Skeletal muscle tissue (tissue), 4 donors: ENCODE results near the gene MTHFD1L. TPM values are rescaled to one million over a fixed set of nuclear protein-coding genes. Genes with fewer than 3 reads are reported as not detected.

Experiments
- H3K27ac ChIP-seq: one replicate; pipeline ENCODE4 v1.7.0; 2013; ENCODE audit warnings: mild to moderate bottlenecking, low read depth, low read length, inconsistent platforms
- H3K27me3 ChIP-seq, 3 donors: one replicate each; pipeline ENCODE4 v1.7.0; 2013; ENCODE audit warnings: low read length in 3 of 3; ENCODE audit not compliant: control insufficient read depth in 3 of 3, insufficient read depth in 3 of 3
- H3K36me3 ChIP-seq, 3 donors: one replicate each; pipeline ENCODE4 v1.7.0; 2013; ENCODE audit warnings: low read length in 3 of 3; ENCODE audit not compliant: control insufficient read depth in 3 of 3, insufficient read depth in 3 of 3
- H3K4me1 ChIP-seq, 3 donors: one replicate each; pipeline ENCODE4 v1.7.0; 2013; ENCODE audit warnings: low read length in 3 of 3, mild to moderate bottlenecking in 3 of 3; ENCODE audit not compliant: control insufficient read depth in 3 of 3, insufficient read depth in 3 of 3
- H3K4me3 ChIP-seq, 3 donors: one replicate each; pipeline ENCODE4 v1.7.0; 2013; ENCODE audit warnings: low read length in 3 of 3
- H3K9ac ChIP-seq, 3 donors: one replicate each; pipeline ENCODE4 v1.7.0; 2013; ENCODE audit warnings: low read length in 3 of 3, mild to moderate bottlenecking in 3 of 3, moderate library complexity in 2 of 3, low read depth in 1 of 3
- H3K9me3 ChIP-seq, 3 donors: one replicate each; pipeline ENCODE4 v1.7.0; 2013; ENCODE audit warnings: low read length in 3 of 3; ENCODE audit not compliant: control insufficient read depth in 3 of 3
- total RNA-seq: library from RNA; depleted of rRNA; stranded (reverse); fragments of >200 nt; gene quantifications from one replicate; pipeline ENCODE4 v1.2.3, GENCODE V29; 2014
- donor health status: Osteomylitis.

The MTHFD1L gene
- total RNA-seq, 1 donor from 2014 or later = 15.1 TPM

DNA sequence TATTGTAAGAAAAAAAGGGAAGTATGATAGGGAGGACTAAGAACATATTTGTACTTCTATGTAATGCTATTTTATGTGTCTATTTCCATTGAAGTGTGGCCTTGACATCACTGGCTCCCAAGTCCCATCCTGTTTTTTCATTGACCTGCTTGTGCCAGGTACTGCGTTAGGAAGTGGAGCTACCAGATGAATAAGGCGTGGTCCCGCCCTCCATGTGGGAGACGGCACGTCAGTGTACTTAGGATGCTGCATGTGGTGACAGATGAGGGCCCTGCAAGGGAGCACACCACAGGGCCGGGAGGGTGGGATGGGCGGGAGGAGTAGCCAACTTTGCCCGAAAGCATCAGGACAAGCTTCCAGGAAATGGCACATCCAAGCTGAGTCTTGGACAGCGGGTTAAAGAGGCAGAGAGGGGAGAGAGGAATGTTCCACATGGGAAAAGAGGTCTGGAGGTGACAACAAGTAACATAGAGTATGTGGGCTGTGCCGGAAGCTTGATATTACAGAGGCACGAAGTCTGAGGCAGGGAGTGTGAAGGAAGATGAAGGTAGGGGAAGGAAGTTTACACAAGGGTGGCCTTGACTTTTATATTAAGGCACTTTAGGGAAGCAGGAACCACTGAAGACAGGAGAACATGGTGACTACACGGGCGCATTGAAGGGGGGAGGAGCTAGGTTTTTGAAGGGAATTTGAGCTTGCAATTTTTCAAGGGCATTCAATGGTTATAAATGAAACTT is 140.6 kb downstream of the MTHFD1L start:
- Histone ChIP-seq H3K27ac (no peak overlapping the region), H3K9ac (no peak overlapping the region)

GRCh38 chr6:151007076-151007475 is 141.6 kb downstream of the MTHFD1L start:
- Histone ChIP-seq H3K27me3 (no peaks in the 10 kb centered on the region), H3K4me1 (peaks cover 0 to 4% (median 0%) of the 10 kb centered on the region in 3 donors), H3K9me3 (no peaks in the 10 kb centered on the region), H3K9ac (no peak overlapping the region), H3K36me3 (no peaks in the 10 kb centered on the region), H3K4me3 (no peak overlapping the region), H3K27ac (no peak overlapping the region)

More for the DNA sequence above, 140.6 kb downstream of the MTHFD1L start:
- Histone ChIP-seq H3K36me3 (no peaks in the 10 kb centered on the region), H3K27me3 (no peaks in the 10 kb centered on the region), H3K4me3 (no peak overlapping the region), H3K4me1 (peaks cover 0 to 11% (median 0%) of the 10 kb centered on the region in 3 donors), H3K9me3 (no peaks in the 10 kb centered on the region)

- H3K27me3 ChIP-seq = no peaks in the 10 kb centered on the region
- H3K9ac ChIP-seq = no peak overlapping the region
- H3K9me3 ChIP-seq = no peaks in the 10 kb centered on the region
- H3K4me1 ChIP-seq = peaks cover 0 to 4% (median 0%) of the 10 kb centered on the region in 3 donors
- no peak overlapping the region for H3K27ac ChIP-seq
- no peaks in the 10 kb centered on the region for H3K36me3 ChIP-seq
- H3K4me3 ChIP-seq = no peak overlapping the region
Observed at GRCh38 chr6:151007922-151008321, 142.4 kb downstream of the MTHFD1L start.

GRCh38 chr6:151008425-151008824 is 142.9 kb downstream of the MTHFD1L start:
- H3K27ac ChIP-seq = no peak overlapping the region
- peaks cover 0 to 4% (median 0%) of the 10 kb centered on the region in 3 donors for H3K4me1 ChIP-seq
- no peaks in the 10 kb centered on the region for H3K36me3 ChIP-seq
- no peaks in the 10 kb centered on the region for H3K9me3 ChIP-seq
- no peak overlapping the region for H3K9ac ChIP-seq
- H3K4me3 ChIP-seq = no peak overlapping the region
- H3K27me3 ChIP-seq = no peaks in the 10 kb centered on the region

GRCh38 chr6:151009576-151009975 is 144.1 kb downstream of the MTHFD1L start:
- Histone ChIP-seq H3K27ac (no peak overlapping the region), H3K9ac (no peak overlapping the region), H3K4me1 (peaks cover 0 to 4% (median 2%) of the 10 kb centered on the region in 3 donors), H3K27me3 (no peaks in the 10 kb centered on the region), H3K9me3 (no peaks in the 10 kb centered on the region), H3K4me3 (no peak overlapping the region), H3K36me3 (no peaks in the 10 kb centered on the region)

- Histone ChIP-seq H3K4me3 (no peak overlapping the region), H3K9me3 (no peaks in the 10 kb centered on the region), H3K27ac (no peak overlapping the region)
Observed at GRCh38 chr6:151010071-151010470, 144.6 kb downstream of the MTHFD1L start.

GRCh38 chr6:151012321-151013294 is 147.1 kb downstream of the MTHFD1L start:
- no peaks in the 10 kb centered on the region for H3K27me3 ChIP-seq
- H3K36me3 ChIP-seq = no peaks in the 10 kb centered on the region
- H3K9ac ChIP-seq = no peak overlapping the region
- no peaks in the 10 kb centered on the region for H3K9me3 ChIP-seq
- H3K4me3 ChIP-seq = no peak overlapping the region
- peaks cover 0 to 3% (median 0%) of the 10 kb centered on the region in 3 donors for H3K4me1 ChIP-seq
- no peak overlapping the region for H3K27ac ChIP-seq

More at GRCh38 chr6:151010071-151010470, 144.6 kb downstream of the MTHFD1L start:
- Histone ChIP-seq H3K4me1 (peaks cover 0 to 3% (median 3%) of the 10 kb centered on the region in 3 donors), H3K27me3 (no peaks in the 10 kb centered on the region), H3K9ac (no peak overlapping the region), H3K36me3 (no peaks in the 10 kb centered on the region)

GRCh38 chr6:151014404-151015100 is 149.1 kb downstream of the MTHFD1L start:
- Histone ChIP-seq H3K27ac (no peak overlapping the region), H3K9ac (no peak overlapping the region), H3K9me3 (no peaks in the 10 kb centered on the region), H3K4me1 (peaks cover 0 to 3% (median 0%) of the 10 kb centered on the region in 3 donors), H3K27me3 (no peaks in the 10 kb centered on the region), H3K4me3 (no peak overlapping the region), H3K36me3 (no peaks in the 10 kb centered on the region)

- H3K9ac ChIP-seq = no peak overlapping the region
- peaks cover 0 to 3% (median 0%) of the 10 kb centered on the region in 3 donors for H3K4me1 ChIP-seq
- H3K27me3 ChIP-seq = no peaks in the 10 kb centered on the region
- no peak overlapping the region for H3K27ac ChIP-seq
- H3K4me3 ChIP-seq = no peak overlapping the region
- H3K9me3 ChIP-seq = no peaks in the 10 kb centered on the region
- H3K36me3 ChIP-seq = no peaks in the 10 kb centered on the region
Observed at GRCh38 chr6:151015101-151015700, 149.7 kb downstream of the MTHFD1L start.
